Measurements from ENCODE around the gene RAE1.
"Not testable (repeated sequence)": the region's sequence is repeated elsewhere in the genome, so short reads cannot be mapped to it uniquely, and the experiment has no call there.

RAE1 gene

DNA sequence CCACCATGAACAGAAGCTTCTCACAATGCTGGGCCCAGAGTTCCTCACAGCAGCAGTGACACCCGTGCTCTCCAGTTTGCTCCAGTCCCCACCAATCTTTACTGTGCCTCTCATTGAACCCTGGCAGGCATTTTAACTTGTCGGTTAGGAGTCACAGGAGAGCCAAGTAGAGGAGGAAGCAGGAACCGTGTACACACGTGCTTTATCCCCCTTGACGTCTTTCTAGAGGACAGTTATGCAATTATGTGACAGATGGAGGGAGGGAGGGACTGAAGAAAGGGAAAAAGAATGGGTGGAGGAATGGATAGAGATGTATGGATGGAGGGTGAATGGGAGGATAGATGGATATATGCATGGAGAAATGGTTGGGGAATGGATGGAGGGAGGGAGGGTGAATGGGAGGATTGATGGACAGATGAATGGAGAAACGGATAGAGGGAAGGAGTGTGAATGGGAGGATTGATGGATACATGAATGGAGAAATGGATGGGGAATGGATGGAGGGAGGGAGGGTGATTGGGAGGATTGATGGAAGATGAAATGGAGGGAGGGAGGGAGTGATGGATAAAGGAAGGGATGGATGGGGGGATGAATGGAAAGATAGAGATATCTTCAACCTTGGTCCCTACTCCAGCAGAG lies 66.1 kb downstream of the RAE1 start:
- no peak for FAIRE-seq

DNA sequence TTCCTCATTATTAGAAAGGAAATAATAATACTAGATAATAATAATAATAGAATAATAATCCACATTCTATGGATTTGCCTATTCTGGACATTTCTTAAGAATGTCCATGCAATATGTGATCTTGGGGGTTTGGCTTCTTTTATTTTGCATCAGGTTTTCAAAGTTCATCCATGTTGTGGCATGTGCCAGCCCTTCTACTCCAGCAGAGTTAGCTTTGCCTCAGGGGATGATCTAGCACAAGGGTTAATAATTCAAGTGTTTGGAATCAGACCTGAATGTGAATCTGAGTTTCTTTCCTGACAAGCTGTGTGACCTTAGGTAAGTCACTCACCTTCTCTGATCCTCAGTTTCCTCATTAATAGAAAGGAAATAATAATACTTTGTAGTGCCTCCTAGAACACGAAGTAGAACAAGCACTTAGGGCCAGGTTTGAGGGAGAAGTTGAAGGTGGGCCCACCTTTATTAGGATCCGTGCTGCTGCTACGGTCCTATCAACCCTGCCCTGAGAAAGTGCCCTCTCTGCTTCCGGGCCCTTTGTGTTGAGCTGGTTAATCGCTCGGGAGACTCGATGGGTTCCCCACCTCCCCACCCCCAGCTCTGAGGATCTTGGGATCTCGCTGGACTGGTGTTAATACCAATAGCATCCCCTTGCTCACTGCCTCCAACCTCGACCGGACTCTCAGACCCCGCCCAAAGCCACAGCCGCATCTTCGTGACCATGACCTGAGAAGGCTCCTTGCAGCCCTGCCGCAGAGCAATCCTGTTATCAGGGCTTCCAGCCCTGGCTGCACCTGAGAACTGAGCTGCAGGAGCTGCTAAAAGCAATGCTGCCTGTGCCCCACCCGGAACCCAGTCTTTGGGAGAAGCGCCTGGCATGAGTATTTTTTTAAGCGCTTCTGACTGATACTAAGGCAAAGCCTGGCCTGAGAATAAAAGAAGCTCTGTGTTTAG lies 67.0 kb downstream of the RAE1 start:
- no peak for FAIRE-seq

DNA sequence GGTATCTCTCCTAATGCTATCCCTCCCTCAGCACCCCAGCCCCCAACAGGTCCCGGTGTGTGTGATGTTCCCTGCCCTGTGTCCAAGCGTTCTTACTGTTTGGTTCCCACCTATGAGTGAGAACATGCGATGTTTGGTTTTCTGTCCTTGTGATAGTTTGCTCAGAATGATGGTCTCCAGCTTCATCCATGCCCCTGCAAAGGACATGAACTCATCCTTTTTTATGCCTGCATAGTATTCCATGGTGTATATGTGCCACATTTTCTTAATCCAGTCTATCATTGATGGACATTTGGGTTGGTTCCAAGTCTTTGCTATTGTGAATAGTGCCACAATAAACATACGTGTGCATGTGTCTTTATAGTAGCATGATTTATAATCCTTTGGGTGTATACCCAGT lies 68.4 kb downstream of the RAE1 start:
- not testable (repeated sequence) for FAIRE-seq

DNA sequence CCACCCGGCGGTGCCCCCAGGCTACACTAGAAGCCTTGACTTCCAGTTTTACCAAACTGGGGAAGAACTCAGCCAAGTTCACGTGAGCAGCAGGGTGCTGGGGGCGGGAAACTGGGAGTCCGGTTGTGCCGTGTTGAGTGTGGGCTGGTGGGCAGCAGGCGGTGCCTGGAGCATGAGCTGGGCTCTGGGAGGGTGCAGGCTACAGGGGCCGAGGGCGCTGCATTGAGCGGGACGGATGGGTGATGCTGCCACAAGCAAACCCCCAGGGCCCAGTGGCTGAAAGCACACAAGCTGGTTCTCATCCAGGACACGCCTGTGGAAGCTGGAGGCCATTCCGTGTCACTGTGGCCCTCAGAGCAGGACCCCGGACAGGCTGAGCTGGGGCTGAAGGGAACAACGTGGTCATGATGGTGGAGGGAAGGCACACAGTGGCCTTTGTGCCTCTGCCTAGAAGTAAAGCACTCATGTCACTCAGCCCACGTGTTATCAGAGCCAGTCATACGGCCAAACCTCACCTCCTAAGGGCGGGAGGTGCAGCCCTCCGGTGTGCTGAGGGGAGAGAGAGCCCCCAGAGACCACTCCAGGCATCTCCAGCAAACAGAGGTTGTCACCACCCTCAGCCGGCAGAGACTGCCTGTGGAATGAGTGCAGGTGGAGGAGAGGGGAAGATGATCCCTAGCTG lies 69.7 kb downstream of the RAE1 start:
- no peak for FAIRE-seq

DNA sequence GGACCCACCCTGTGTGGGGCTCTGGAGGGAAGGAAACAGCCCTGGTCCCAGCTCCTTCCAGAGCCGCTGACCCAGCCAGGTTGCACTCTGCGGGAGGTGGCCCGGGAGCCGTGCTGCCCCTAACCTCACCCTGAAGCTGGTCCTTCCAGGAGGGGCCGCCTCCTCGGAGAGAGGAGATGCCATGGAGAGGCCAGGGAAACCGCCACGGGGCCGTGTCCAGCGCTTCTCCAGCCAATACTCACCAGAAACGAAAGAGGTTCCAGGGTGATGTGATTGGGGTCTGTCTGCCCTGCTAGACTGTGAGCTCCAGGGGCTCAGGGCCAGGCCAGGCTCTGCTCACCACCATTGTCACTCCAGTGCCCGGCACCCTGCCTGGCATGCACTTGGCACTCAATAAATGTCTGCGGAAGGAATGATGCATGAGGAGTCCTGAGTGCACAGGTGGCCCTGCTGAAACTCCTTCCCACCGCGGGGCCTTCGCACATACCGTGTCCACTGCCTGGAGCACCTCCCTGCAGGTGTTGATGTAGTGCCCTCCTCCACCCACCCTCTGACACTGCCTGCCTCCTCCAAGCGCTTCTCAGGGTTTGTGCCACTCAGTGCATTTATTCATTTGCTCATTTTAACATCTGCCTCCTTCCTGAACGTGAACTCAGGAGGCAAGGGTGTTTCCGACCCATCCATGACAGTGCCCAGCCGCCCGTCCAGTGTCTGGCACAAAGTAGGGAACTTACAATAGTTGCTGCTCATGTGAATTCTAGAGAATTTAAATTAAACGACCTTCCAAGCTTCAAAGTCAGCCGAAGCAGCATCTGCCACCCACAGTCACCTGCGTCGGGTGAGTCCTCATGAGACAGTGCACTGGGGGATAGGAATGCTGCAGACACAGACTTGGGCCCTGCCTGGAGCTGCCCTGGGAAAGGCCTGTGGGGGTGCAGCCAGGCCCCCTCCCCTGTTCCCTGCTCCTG lies 70.5 kb downstream of the RAE1 start:
- FAIRE-seq, result no peak

DNA sequence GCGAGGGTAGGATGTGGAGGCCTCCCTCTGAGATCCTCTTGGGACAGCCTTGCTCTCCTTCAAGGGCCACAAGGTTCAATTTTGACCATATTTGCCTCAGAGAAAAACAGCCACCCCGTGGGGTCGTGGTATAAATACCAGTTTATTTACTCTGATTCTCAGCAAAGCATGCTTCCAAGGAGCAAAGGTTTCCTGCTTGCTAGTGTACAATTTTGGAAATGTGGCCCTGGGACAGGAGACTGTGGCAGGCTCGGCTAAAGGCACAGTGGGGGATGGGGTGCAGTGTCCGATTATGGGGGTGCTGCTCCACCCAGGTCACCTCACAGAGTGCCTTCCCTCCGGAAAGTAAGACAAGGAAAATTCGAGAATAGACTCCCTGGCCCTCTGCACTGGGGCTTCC lies 71.2 kb downstream of the RAE1 start:
- FAIRE-seq, result no peak

DNA sequence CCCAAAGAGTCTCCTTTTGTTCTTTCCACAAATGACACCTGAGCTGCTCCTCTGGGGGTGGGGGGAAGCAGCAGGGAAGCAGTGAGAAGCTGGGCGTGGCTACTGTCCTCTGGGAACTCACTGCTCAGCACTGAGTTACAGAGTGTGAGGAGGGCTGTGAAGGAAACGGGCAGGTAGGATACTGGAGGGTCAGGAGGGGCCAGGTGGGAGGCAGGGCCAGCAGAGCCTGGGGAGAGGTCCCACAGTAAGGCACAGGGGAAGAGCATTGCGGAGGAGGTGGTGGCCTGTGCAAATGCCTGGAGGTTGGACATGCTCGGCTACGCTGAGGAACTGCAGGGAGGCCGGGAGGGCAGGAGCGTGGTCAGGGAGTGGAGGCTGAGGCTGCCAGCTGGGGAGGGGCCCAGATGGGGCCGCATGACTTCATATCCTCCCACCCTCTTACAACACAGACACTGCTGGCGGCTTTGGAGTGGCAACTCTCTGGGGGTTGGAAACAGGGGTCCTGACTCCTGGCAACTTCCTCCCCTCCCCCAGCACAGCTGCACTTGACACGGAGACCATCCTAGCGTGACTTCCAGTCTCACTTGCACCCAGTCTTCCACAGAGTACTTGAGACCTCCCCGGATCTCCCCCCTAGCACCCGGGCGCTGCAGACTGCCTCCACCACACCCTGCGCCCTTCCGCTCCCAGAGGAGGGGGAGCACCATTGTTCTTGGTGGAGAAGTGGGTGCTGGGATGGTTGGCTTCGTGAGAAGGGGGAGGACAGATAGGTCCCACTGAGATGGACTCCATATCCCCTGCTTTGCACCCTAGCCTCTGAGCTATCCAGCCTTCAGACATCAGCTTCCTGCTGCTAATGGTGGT lies 74.3 kb downstream of the RAE1 start:
- no peak for FAIRE-seq

DNA sequence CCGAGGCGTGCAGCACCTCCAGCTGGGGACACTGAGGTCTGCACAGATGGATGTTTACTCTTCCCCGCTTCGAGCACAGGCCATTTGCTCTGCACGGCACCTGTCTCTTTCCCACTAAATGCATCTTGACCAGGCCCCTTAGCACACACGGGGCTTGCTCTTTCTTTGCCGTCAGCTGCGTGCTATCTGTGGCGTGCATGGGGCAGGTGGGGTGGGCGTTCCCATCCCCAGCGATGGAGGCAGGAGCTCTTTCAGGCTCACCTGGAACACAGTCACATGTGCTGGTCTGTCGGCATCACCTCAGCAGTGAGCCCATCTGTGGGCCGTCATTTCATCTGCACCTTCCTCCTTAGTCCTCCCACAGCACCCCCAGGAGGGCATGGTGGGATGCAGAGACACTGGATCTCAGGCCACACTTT lies 75.2 kb downstream of the RAE1 start:
- no peak for FAIRE-seq

DNA sequence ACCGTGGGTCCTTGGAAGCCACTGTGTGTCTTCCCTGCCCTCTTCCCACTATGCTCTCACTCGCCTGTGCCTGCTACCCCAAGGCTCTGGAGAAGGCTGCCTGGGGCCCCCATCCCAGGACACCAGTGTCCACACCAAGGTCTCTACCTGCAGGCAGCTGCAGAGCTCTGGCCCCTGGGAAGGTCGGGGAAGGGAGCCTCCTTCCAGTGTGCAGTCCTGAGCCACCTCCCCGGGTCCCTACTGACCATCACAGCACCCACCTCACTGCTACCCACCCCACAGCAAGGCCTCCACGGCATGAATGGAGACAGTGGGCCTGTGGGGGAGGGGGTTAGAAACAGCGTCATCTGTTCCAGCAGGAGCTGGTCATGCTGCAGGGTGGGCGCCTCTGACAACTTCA lies 75.8 kb downstream of the RAE1 start:
- FAIRE-seq, result no peak

DNA sequence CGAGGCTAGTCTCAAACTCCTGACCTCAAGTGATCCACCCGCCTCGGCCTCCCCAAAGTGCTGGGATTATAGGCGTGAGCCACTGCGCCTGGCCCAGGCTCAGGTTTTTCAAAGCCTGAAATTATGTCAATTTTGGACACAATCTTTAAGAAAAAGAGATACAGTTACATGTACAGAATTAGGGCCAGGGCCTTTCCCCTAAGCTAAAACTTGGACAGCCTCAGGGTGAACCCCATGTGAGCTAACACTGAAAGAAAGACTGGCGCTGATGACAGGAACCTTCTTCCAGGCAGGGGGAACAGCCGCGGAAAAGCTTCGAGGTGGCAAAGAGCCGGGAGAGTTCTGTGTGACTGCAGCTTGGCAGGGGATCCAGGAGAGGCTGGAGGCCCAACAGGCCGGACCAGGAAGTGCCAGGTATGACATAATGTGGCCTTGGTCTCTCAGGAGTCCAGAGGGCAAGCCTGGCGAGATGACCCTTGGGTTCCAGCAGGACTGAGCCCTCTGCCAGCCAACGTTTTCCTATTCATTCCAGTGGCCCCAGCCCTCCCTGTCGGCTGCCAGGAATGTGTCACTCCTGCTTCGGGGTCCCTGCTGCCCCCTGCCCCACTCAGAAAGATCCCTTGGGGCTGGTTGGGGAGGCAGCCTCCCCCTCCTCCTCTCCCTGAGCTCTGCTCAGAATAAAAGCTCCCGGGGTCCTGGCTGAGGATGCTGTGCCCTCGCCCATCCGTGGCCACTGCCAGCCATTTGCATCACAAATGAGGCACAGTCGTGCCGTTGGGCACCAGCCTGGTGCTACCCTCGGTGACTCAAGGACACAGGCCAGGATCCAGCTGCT lies 77.5 kb downstream of the RAE1 start:
- FAIRE-seq, result no peak

All from G401.6 (cell line).